SK-N-SH (cell line): ENCODE data around the gene SMIM36. TPM values are rescaled to one million over a fixed set of nuclear protein-coding genes. Genes with fewer than 3 reads are reported as not detected.
A peak's percentile ranks its signal among the peaks of the same experiment; 100 is the strongest.
"Not testable (repeated sequence)": the region's sequence is repeated elsewhere in the genome, so short reads cannot be mapped to it uniquely, and the experiment has no call there.

Experiments
- CTCF ChIA-PET: fragments of 300-600, 350-600 bp; formaldehyde crosslinking; extraction: SDS; loops from one replicate; lab custom pipeline; 2021; lab: Yijun Ruan, JAX
- POLR2A ChIA-PET: fragments of 350-600 bp; sonication (Branson Sonifier 250); formaldehyde crosslinking; extraction: SDS; loops from one replicate; lab custom pipeline; 2020; ENCODE audit warnings: antibody characterized with exemption, inconsistent platforms; lab: Yijun Ruan, JAX
- DNase-seq: peaks from one replicate; pipeline ENCODE4 v3.0.0; 2012
- H2AFZ ChIP-seq: fragments of 200-600 bp; sonication (generic); 2 replicates; pipeline ENCODE4 v1.8.1; 2016; ENCODE audit warnings: antibody characterized with exemption, mild to moderate bottlenecking, low read depth
- H3F3A ChIP-seq: fragments of 200-600 bp; sonication (generic); replicated peaks from 2 replicates; pipeline ENCODE3; 2016; ENCODE audit warnings: antibody characterized with exemption, mild to moderate bottlenecking; ENCODE audit not compliant: insufficient read depth
- H3K27ac ChIP-seq, 2 experiments: fragments of 200-500 bp in 1 of 2; fragments of 200-600 bp in 1 of 2; sonication (Bioruptor generic) in 1 of 2; sonication (generic), shearing (Covaris generic) in 1 of 2; 2 replicates each; pipeline versions ENCODE4 v1.5.1 to v1.6.1; 2014 to 2016; ENCODE audit warnings: low read depth in 2 of 2, inconsistent platforms in 1 of 2, low read length in 1 of 2, mild to moderate bottlenecking in 1 of 2, mixed read lengths in 1 of 2
- H3K27me3 ChIP-seq: fragments of 200-600 bp; sonication (generic), shearing (Covaris generic); 2 replicates; pipeline ENCODE4 v1.6.1; 2016; ENCODE audit warnings: mixed run types; ENCODE audit not compliant: insufficient read depth
- H3K36me3 ChIP-seq, 2 experiments: fragments of 200-500 bp in 1 of 2; fragments of 200-600 bp in 1 of 2; sonication (Bioruptor generic) in 1 of 2; sonication (generic) in 1 of 2; replicated peaks in 1 of 2; 2 replicates each; pipeline versions ENCODE3 to v1.5.1; 2014 to 2016; ENCODE audit warnings: low read length in 1 of 2, mild to moderate bottlenecking in 1 of 2; ENCODE audit not compliant: insufficient read depth in 2 of 2, control insufficient read depth in 1 of 2
- H3K4me1 ChIP-seq, 2 experiments: fragments of 200-500 bp in 1 of 2; fragments of 200-600 bp in 1 of 2; sonication (Bioruptor generic) in 1 of 2; sonication (generic), shearing (Covaris generic) in 1 of 2; 2 replicates each; pipeline versions ENCODE4 v1.5.1 to v1.6.1; 2014 to 2016; ENCODE audit warnings: low read depth in 1 of 2, low read length in 1 of 2, mixed run types in 1 of 2; ENCODE audit not compliant: insufficient read depth in 2 of 2, control insufficient read depth in 1 of 2
- H3K4me2 ChIP-seq: fragments of 200-600 bp; sonication (generic), shearing (Covaris generic); 2 replicates; pipeline ENCODE4 v1.6.1; 2017; ENCODE audit warnings: mixed run types
- H3K4me3 ChIP-seq, 2 experiments: fragments of 200-500 bp in 1 of 2; fragments of 200-600 bp in 1 of 2; sonication (Bioruptor generic) in 1 of 2; sonication (generic), shearing (Covaris generic) in 1 of 2; 2 replicates each; pipeline versions ENCODE4 v1.5.1 to v1.8.1; 2014 to 2016; ENCODE audit warnings: low read depth in 2 of 2, inconsistent platforms in 1 of 2, low read length in 1 of 2, mild to moderate bottlenecking in 1 of 2, mixed read lengths in 1 of 2, moderate library complexity in 1 of 2
- H3K79me2 ChIP-seq: fragments of 200-600 bp; sonication (generic); 2 replicates; pipeline ENCODE4 v1.8.1; 2017; ENCODE audit warnings: mild to moderate bottlenecking; ENCODE audit not compliant: insufficient read depth
- H3K9ac ChIP-seq: fragments of 200-600 bp; sonication (generic); 2 replicates; pipeline ENCODE4 v1.6.1; 2017; ENCODE audit warnings: mixed run types
- H3K9me2 ChIP-seq: fragments of 200-600 bp; sonication (generic); 2 replicates; pipeline ENCODE4 v1.6.1; 2017; ENCODE audit warnings: mixed run types
- H3K9me3 ChIP-seq: fragments of 200-600 bp; sonication (generic); 2 replicates; pipeline ENCODE4 v1.6.1; 2017; ENCODE audit warnings: mixed run types, mild to moderate bottlenecking, moderate library complexity
- H4K20me1 ChIP-seq: fragments of 200-600 bp; sonication (generic); 2 replicates; pipeline ENCODE4 v1.6.1; 2017; ENCODE audit warnings: mild to moderate bottlenecking, mixed run types; ENCODE audit not compliant: insufficient read depth
- ELF1 ChIP-seq: IDR thresholded peaks from 2 replicates; pipeline ENCODE4 v1.4.0; 2012
- EP300 ChIP-seq, 2 experiments: IDR thresholded peaks; 2 replicates each; pipeline versions ENCODE4 v1.4.0 to v1.6.1; 2012; ENCODE audit warnings: borderline replicate concordance in 1 of 2, low read depth in 1 of 2, low read length in 1 of 2
- FOSL2 ChIP-seq: IDR thresholded peaks from 2 replicates; pipeline ENCODE4 v1.4.0; 2012; ENCODE audit warnings: low read depth, mild to moderate bottlenecking, moderate library complexity, borderline replicate concordance
- FOXJ3 ChIP-seq: sonication (generic); formaldehyde crosslinking; IDR thresholded peaks from 2 replicates; pipeline ENCODE4 v1.5.1; 2020; ENCODE audit warnings: mild to moderate bottlenecking, missing genetic modification reagents
- FOXM1 ChIP-seq: IDR thresholded peaks from 2 replicates; pipeline ENCODE4 v1.4.0; 2012; ENCODE audit warnings: low read depth, mild to moderate bottlenecking
- MEF2A ChIP-seq: IDR thresholded peaks from 2 replicates; pipeline ENCODE4 v1.4.0; 2012; ENCODE audit warnings: low read depth, borderline replicate concordance
- NFIC ChIP-seq: IDR thresholded peaks from 2 replicates; pipeline ENCODE4 v1.4.0; 2012; ENCODE audit warnings: borderline replicate concordance
- NRF1 ChIP-seq: IDR thresholded peaks from 2 replicates; pipeline ENCODE4 v1.6.1; 2012; ENCODE audit warnings: low read depth, mild to moderate bottlenecking, low read length
- PBX3 ChIP-seq: IDR thresholded peaks from 2 replicates; pipeline ENCODE4; 2012
- RFX5 ChIP-seq: IDR thresholded peaks from 2 replicates; pipeline ENCODE4 v1.6.1; 2012; ENCODE audit warnings: mild to moderate bottlenecking, improper control_type of control experiment, low read length
- RXRA ChIP-seq: IDR thresholded peaks from 2 replicates; pipeline ENCODE4 v1.4.0; 2012; ENCODE audit warnings: low read depth, mild to moderate bottlenecking, borderline replicate concordance
- SMC3 ChIP-seq: IDR thresholded peaks from 2 replicates; pipeline ENCODE4 v1.6.1; 2012; ENCODE audit warnings: low read depth, low read length, improper control_type of control experiment
- TAF1 ChIP-seq: IDR thresholded peaks from 2 replicates; pipeline ENCODE4 v1.6.1; 2012; ENCODE audit warnings: low read depth, mild to moderate bottlenecking, low read length, moderate library complexity, borderline replicate concordance
- WGBS: methylation state at CpG from one replicate; pipeline ENCODE4 v1.1.6; 2017; ENCODE audit warnings: low lambda C conversion rate; 5-methylcytosine and 5-hydroxymethylcytosine counted together
- polyA plus RNA-seq, 3 experiments: library from polyadenylated mRNA; depleted of rRNA; stranded (reverse); fragments of >200 nt; gene quantifications; 2 replicates each; pipeline ENCODE4 v1.2.3, GENCODE V29; 2012
- TF ChIP-seq, protein P1 (sequence below): IDR thresholded peaks from 2 replicates; pipeline ENCODE4 v1.6.1; 2012; ENCODE audit warnings: mild to moderate bottlenecking, low read depth, low read length, moderate library complexity

Gene SMIM36
- polyA plus RNA-seq, 1 of the 3 experiments (the other 2 are of a cell fraction), result not detected

DNA sequence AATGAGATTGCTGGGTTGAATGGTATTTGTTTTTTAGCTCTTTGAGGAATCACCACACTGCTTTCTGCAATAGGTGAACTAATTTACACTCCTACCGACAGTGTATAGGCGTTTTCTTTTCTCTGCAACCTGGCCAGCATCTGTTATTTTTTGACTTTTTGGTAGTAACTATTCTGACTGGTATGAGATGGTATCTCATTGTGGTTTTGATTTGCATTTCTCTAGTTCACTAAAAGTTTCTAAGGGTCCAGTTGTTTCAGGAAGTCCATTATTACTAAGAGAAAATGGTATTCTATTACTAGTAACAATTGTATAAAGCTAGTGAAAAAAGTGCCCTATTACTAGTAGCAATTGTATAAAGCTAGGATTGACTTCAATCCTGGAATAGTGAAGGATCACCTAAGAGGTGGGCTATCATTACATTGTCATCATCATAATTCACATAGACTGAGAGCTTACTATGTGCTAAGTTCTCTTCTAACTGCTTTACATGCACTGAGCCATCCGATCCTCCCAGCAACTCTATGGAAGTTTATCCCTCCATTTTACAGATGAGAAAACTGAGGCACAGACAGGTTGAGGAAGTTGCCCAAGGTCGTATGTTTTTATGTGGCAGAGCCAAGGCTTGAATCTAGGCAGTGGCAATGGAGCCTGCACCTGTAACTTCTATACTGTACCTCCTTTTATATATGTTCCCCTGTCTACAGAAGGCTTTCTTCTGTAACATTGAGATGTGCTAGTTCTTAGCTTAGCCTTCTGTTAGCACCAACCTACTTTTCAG, 13.4 kb upstream of the SMIM36 start (continued):
- TF ChIP-seq, protein P1, sequence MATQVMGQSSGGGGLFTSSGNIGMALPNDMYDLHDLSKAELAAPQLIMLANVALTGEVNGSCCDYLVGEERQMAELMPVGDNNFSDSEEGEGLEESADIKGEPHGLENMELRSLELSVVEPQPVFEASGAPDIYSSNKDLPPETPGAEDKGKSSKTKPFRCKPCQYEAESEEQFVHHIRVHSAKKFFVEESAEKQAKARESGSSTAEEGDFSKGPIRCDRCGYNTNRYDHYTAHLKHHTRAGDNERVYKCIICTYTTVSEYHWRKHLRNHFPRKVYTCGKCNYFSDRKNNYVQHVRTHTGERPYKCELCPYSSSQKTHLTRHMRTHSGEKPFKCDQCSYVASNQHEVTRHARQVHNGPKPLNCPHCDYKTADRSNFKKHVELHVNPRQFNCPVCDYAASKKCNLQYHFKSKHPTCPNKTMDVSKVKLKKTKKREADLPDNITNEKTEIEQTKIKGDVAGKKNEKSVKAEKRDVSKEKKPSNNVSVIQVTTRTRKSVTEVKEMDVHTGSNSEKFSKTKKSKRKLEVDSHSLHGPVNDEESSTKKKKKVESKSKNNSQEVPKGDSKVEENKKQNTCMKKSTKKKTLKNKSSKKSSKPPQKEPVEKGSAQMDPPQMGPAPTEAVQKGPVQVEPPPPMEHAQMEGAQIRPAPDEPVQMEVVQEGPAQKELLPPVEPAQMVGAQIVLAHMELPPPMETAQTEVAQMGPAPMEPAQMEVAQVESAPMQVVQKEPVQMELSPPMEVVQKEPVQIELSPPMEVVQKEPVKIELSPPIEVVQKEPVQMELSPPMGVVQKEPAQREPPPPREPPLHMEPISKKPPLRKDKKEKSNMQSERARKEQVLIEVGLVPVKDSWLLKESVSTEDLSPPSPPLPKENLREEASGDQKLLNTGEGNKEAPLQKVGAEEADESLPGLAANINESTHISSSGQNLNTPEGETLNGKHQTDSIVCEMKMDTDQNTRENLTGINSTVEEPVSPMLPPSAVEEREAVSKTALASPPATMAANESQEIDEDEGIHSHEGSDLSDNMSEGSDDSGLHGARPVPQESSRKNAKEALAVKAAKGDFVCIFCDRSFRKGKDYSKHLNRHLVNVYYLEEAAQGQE, result no peak
- TF ChIP-seq RFX5 (no peak), ELF1 (no peak), FOSL2 (no peak), RXRA (no peak), NFIC (no peak), FOXJ3 (CRISPR knock-in tag) (no peak), EP300 (IDR thresholded peaks at IDR 0.05; ENCODE audit: borderline replicate concordance in 1 of 2, low read depth in 1 of 2, low read length in 1 of 2) (no peak), NRF1 (no peak), FOXM1 (peak; percentile 23; the same call in 1 of the 2 replicates), PBX3 (peak; percentile 6; the same call in 1 of the 2 replicates), MEF2A (no peak), SMC3 (no peak), TAF1 (no peak)

GRCh38 chr17:55523032-55523431, 11.8 kb upstream of the SMIM36 start:
- H3F3A ChIP-seq, H4K20me1 ChIP-seq, H3K4me1 ChIP-seq, H3K36me3 ChIP-seq, H3K9me3 ChIP-seq, H3K4me2 ChIP-seq, H3K9ac ChIP-seq, H3K4me3 ChIP-seq, H2AFZ ChIP-seq, H3K9me2 ChIP-seq, DNase-seq, H3K79me2 ChIP-seq, H3K27ac ChIP-seq: not testable (repeated sequence)
- 94% methylated on average over 4 of the region's 4 CpGs for WGBS
- CTCF ChIA-PET, result interaction anchor here (1.3 to 12.9 kb wide), 5 partner anchors 10 to 323 kb away, joined by 3 to 499 read pairs (median 175); partner anchors contain the start of gene TMEM100
- POLR2A ChIA-PET, result interaction anchor here (1.0 kb wide), 1 partner anchor 9 kb away, joined by 3 read pairs; no protein-coding TSS in a partner anchor
- H3K27me3 ChIP-seq, result peaks cover 23% of the 10 kb centered on the region; the same call in 1 of the 2 replicates
